Measurements from ENCODE around the gene SLC5A11. TPM values are rescaled to one million over a fixed set of nuclear protein-coding genes. Genes with fewer than 3 reads are reported as not detected.

SLC5A11 gene
- total RNA-seq, 1 experiment from 2014 or later: 0.51 TPM

GRCh38 chr16:24919536-24919935 lies 73.8 kb downstream of the SLC5A11 start:
- BruUV-seq (replicated peaks): TSS peak; percentile 73

GRCh38 chr16:24920568-24920967 lies 74.8 kb downstream of the SLC5A11 start:
- Histone ChIP-seq H3K4me2 (ENCODE audit: low read length) (no peak overlapping the region), H3K4me1 (ENCODE audit: insufficient read depth, low read length) (no peaks in the 10 kb centered on the region), H3K9ac (ENCODE audit: low read length) (no peak overlapping the region), H3K27ac (ENCODE audit: low read length) (no peak overlapping the region), H3K36me3 (ENCODE audit: low read depth, low read length) (no peaks in the 10 kb centered on the region), H3K27me3 (ENCODE audit: low read length) (no peaks in the 10 kb centered on the region), H4K20me1 (ENCODE audit: low read length) (no peaks in the 10 kb centered on the region), H3K4me3 (ENCODE audit: low read length) (no peak overlapping the region), H3F3A (ENCODE audit: low read length, unreplicated experiment) (no peaks in the 10 kb centered on the region), H2AFZ (ENCODE audit: low read length) (no peak overlapping the region), H3K9me2 (replicated peaks; ENCODE audit: low read length) (no peaks in the 10 kb centered on the region), H3K9me3 (ENCODE audit: low read length) (no peaks in the 10 kb centered on the region), H3K79me2 (ENCODE audit: low read length) (no peaks in the 10 kb centered on the region)
- BruUV-seq (replicated peaks): no TSS peak
- POLR2A ChIA-PET (ENCODE audit: unreplicated experiment): no interaction called here
- intact Hi-C loops (cut with micrococcal nuclease): no loop called here
- DNase-seq: no peak
- CTCF ChIA-PET: no interaction called here
- TF ChIP-seq EZH2phosphoT487 (IDR thresholded peaks at IDR 0.05; ENCODE audit: borderline replicate concordance, low read length): no peak
- TF ChIP-seq EZH2 (IDR thresholded peaks at IDR 0.05; ENCODE audit: low read length, unreplicated experiment): no peak
- no peak for TF ChIP-seq CTCF (conservative IDR thresholded peaks at IDR 0.05; ENCODE audit: low read depth, low read length)
- no peak for ATAC-seq

More at GRCh38 chr16:24919536-24919935, 73.8 kb downstream of the SLC5A11 start:
- Histone ChIP-seq H3K79me2 (ENCODE audit: low read length) (no peaks in the 10 kb centered on the region), H2AFZ (ENCODE audit: low read length) (no peak overlapping the region), H3K27me3 (ENCODE audit: low read length) (no peaks in the 10 kb centered on the region), H3K27ac (ENCODE audit: low read length) (no peak overlapping the region), H4K20me1 (ENCODE audit: low read length) (no peaks in the 10 kb centered on the region), H3K9ac (ENCODE audit: low read length) (no peak overlapping the region), H3F3A (ENCODE audit: low read length, unreplicated experiment) (no peaks in the 10 kb centered on the region), H3K4me3 (ENCODE audit: low read length) (no peak overlapping the region), H3K4me1 (ENCODE audit: insufficient read depth, low read length) (no peaks in the 10 kb centered on the region), H3K9me2 (replicated peaks; ENCODE audit: low read length) (no peaks in the 10 kb centered on the region), H3K36me3 (ENCODE audit: low read depth, low read length) (no peaks in the 10 kb centered on the region), H3K9me3 (ENCODE audit: low read length) (no peaks in the 10 kb centered on the region), H3K4me2 (ENCODE audit: low read length) (no peak overlapping the region)
- intact Hi-C loops (cut with micrococcal nuclease): no loop called here
- ATAC-seq (no peak), DNase-seq (no peak)
- POLR2A ChIA-PET (ENCODE audit: unreplicated experiment): no interaction called here
- CTCF ChIA-PET: no interaction called here
- TF ChIP-seq EZH2phosphoT487 (IDR thresholded peaks at IDR 0.05; ENCODE audit: borderline replicate concordance, low read length) (no peak), EZH2 (IDR thresholded peaks at IDR 0.05; ENCODE audit: low read length, unreplicated experiment) (no peak), CTCF (conservative IDR thresholded peaks at IDR 0.05; ENCODE audit: low read depth, low read length) (no peak)

- Histone ChIP-seq H3K27me3 (ENCODE audit: low read length) (no peaks in the 10 kb centered on the region), H3K27ac (ENCODE audit: low read length) (no peak overlapping the region), H3K9me3 (ENCODE audit: low read length) (no peaks in the 10 kb centered on the region), H3F3A (ENCODE audit: low read length, unreplicated experiment) (no peaks in the 10 kb centered on the region), H2AFZ (ENCODE audit: low read length) (no peak overlapping the region), H3K4me1 (ENCODE audit: insufficient read depth, low read length) (no peaks in the 10 kb centered on the region), H3K9me2 (replicated peaks; ENCODE audit: low read length) (no peaks in the 10 kb centered on the region), H3K79me2 (ENCODE audit: low read length) (no peaks in the 10 kb centered on the region), H3K36me3 (ENCODE audit: low read depth, low read length) (no peaks in the 10 kb centered on the region), H4K20me1 (ENCODE audit: low read length) (no peaks in the 10 kb centered on the region), H3K9ac (ENCODE audit: low read length) (no peak overlapping the region), H3K4me3 (ENCODE audit: low read length) (no peak overlapping the region), H3K4me2 (ENCODE audit: low read length) (no peak overlapping the region)
- no peak for ATAC-seq
- no peak for TF ChIP-seq EZH2phosphoT487 (IDR thresholded peaks at IDR 0.05; ENCODE audit: borderline replicate concordance, low read length)
- TF ChIP-seq CTCF (conservative IDR thresholded peaks at IDR 0.05; ENCODE audit: low read depth, low read length): no peak
- TF ChIP-seq EZH2 (IDR thresholded peaks at IDR 0.05; ENCODE audit: low read length, unreplicated experiment): no peak
- BruUV-seq (replicated peaks): no TSS peak
- CTCF ChIA-PET: no interaction called here
- intact Hi-C loops (cut with micrococcal nuclease): no loop called here
- no peak for DNase-seq
- POLR2A ChIA-PET (ENCODE audit: unreplicated experiment): interaction anchor here (0.6 kb wide), 1 partner anchor 90 kb away, joined by 3 read pairs; no protein-coding TSS in a partner anchor
Observed at GRCh38 chr16:24921229-24921628, 75.5 kb downstream of the SLC5A11 start.
